ENCODE results near the gene HTR1B.

HTR1B gene

DNA sequence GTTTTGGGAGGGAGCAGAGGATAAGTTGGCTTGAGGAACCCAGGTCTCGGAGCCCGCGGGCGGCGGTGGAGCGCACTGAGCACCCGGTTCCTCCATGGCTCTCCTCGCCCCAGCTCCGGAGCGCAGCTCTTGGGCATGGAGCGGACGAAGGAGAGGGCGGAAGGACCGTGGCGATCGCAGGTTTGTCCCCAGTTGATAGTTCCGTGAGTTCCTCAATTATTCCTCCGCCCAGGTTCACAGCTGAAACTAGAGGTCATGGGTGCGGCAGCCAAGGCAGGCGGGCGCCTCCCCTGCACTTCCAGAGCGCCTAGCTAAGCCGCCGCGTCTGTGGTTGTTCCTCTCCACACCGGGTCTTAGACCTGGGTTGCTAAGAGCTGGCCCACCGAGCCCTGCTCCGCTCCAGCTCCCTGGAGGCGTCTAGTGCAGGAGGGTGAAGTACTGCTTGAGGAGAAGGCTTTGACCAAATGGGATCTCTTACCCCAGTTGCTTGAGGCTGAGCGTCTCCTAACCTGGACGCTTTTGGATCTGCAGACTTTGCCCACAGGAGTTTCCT, at the start of gene HTR1B:
Gene HTR1B, minus strand, starts transcription at position 184 of the 553 bp plus-strand sequence. Its CDS starts 88 bp downstream, at position 96.
- no peak for DNase-seq

- DNase-seq, result no peak
These were observed 49.3 kb upstream of the HTR1B start for GRCh38 chr6:77512554-77512953.

GRCh38 chr6:77511860-77512259, 48.6 kb upstream of the HTR1B start:
- no peak for DNase-seq

- no peak for DNase-seq
These were observed 39.7 kb upstream of the HTR1B start for GRCh38 chr6:77502981-77503380.

DNA sequence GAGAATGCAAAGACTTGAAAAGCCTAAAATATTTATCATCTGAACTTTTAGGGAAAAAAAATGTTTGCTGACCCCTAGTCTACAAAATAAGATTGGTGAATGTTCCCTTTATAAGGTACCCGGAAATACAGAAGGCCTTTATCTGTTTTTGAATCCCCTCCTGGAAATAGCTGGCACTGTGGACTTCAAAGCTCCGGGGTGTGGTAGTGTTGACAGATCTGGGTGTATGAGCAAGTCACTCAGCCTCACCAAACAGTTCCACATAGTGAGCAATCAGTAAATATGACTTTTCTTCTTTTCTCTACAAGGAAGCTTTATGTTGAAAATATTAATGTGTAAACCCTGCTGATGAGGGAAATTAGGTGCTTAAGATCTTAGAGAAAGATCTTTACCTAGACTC, 29.2 kb upstream of the HTR1B start:
- no peak for DNase-seq

DNA sequence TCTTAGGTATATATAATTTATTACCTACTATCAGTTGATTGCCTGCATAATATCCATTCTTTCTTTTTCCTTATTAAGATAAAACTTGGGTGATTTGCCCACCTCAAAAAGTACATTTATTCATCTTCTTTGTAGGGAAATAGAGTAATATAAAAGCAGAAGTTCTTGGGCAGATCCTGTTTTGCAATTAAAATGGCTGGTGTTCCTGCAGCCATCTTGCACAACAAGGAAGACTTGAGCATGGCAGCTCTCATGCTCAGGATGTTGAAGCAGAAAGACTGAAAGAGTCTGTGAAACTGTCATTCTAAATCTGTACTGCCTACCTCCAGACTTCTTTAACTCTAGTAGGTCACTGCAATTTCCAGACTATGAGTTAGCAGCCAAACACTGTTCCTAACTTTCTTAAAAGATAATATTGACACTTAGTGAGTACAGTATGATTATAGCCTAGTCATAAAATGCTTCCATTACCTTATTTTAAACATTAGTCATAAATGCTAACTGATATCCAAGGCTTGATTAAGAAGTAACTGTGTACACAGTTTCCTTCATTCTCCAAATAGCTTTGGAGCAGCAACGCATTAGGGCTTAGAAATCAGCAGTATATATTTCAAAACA, 24.6 kb upstream of the HTR1B start:
- DNase-seq, result no peak

- DNase-seq, result no peak
These were observed 19.7 kb upstream of the HTR1B start for GRCh38 chr6:77482981-77483380.

DNA sequence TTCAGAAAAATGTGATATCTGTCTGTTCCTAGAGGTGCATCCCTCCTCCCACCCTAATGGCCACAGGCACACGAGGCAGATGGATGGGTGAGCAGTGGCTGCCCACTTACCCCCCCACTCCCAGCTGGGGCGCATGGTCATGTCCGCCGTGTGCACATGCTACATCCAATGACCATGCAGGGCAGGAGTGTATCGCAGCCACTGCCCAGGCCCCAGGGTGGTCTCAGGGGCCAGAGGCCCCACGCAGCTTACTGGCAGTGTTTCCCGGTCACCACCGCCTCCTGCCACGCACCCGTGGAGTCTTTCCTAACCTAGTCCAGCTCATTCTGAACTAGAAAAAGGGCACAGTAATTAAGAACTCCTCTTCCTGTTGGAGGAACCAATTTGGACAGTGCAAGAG, 11.7 kb upstream of the HTR1B start:
- no peak for DNase-seq

GRCh38 chr6:77474286-77474956, 11.1 kb upstream of the HTR1B start:
- DNase-seq, result no peak

DNA sequence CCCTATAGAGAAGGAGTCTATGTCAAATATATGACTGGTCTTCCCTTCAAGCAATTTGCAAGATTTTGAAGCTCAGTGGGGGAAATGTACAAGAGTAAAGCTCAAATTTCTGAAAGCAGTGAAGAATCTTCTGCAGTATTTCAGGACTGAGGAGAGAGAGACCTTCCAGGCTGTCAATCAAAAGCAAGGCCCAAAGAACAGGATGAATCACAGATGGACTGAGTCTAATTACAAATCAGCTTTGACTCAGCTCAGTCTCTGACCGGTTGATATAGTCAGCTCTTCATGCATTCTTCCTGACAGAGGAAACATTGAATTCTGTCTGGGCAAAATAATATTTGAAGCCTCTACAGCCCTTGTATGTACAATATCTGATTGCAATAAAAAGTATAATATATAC, 7.7 kb upstream of the HTR1B start:
- no peak for DNase-seq

GRCh38 chr6:77468939-77469338, 5.6 kb upstream of the HTR1B start:
- DNase-seq, result no peak

- DNase-seq, result peak; percentile 27
These were observed 3.5 kb upstream of the HTR1B start for GRCh38 chr6:77466451-77467437.

- DNase-seq, result peak; percentile 36
These were observed 2.8 kb upstream of the HTR1B start for GRCh38 chr6:77466055-77466450.

DNA sequence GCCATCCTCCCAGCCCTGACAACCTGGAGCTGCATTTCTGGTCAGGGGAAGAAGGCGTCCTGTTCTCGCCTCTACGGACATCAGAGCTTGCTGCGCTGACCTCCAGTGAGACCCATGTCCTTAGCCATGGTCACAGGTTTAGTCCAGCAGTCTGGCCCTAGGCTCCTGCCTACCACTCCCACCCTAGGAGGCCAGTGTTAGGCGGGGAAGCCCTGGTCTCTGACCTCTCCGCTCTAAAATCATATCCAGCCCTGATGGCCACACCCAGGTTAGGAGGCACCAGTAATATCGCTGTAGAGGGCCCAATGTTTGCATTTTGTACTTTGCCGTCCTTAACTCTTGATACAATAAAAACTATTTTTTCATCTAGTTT, 1.2 kb upstream of the HTR1B start:
- DNase-seq, result no peak

GRCh38 chr6:77463861-77464494, 687 bp upstream of the HTR1B start:
- no peak for DNase-seq

- no peak for DNase-seq
These were observed 658 bp downstream of the HTR1B start for GRCh38 chr6:77462359-77463307.

GRCh38 chr6:77461796-77462195, 1.5 kb downstream of the HTR1B start:
- DNase-seq, result no peak

DNA sequence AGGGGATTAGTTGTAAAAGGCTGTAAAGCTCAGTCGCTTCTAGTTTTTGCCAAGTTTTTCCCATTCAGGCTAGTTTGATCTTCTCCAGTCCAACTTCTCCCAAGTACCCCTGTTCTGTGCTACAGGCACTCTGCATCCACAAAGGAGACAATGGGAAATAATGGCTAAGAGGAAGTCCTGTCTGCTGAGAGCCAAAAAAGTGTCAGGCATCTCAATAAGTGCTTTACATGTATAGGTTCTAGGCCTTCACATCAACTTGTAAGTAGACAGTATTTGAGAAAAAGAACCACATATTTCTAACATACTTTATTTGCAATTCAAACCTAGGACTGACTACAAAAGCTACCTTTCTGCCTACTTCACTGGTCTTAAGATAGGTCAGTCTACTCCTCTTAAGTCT, 4.9 kb downstream of the HTR1B start:
- DNase-seq, result no peak

GRCh38 chr6:77457720-77458349, 5.5 kb downstream of the HTR1B start:
- peak; percentile 65 for DNase-seq

- DNase-seq, result no peak
These were observed 6.6 kb downstream of the HTR1B start for GRCh38 chr6:77456531-77457248.
